OCI-LY3 (cell line): ENCODE data around the gene MRPL3.
"Not testable (repeated sequence)": the region's sequence is repeated elsewhere in the genome, so short reads cannot be mapped to it uniquely, and the experiment has no call there.

Experiments
- H2AFZ ChIP-seq: fragments of 200-600, 300-600 bp; shearing (Covaris generic); 2 replicates; pipeline ENCODE4 v1.6.0; 2014; ENCODE audit warnings: antibody characterized with exemption, low read depth, low read length
- H3K27ac ChIP-seq: fragments of 200-600, 300-600 bp; sonication (generic); 2 replicates; pipeline ENCODE4 v1.5.1; 2014; ENCODE audit warnings: mild to moderate bottlenecking, low read length, moderate library complexity, mixed read lengths
- H3K27me3 ChIP-seq: fragments of 200-600, 300-600 bp; sonication (generic); 2 replicates; pipeline ENCODE4 v1.6.1; 2014; ENCODE audit warnings: low read depth, low read length, mixed read lengths
- H3K36me3 ChIP-seq: fragments of 200-600, 300-600 bp; sonication (generic); replicated peaks from 2 replicates; pipeline ENCODE3; 2014; ENCODE audit warnings: low read depth, low read length, mixed read lengths
- H3K4me1 ChIP-seq: fragments of 300-600, 200-600 bp; sonication (generic); 2 replicates; pipeline ENCODE4 v1.6.1; 2014; ENCODE audit warnings: low read length, mixed read lengths
- H3K4me2 ChIP-seq: fragments of 200-600, 300-600 bp; sonication (generic); 2 replicates; pipeline ENCODE4 v1.6.1; 2014; ENCODE audit warnings: low read length, mixed read lengths
- H3K4me3 ChIP-seq: fragments of 300-600, 200-600 bp; sonication (generic); 2 replicates; pipeline ENCODE4 v1.5.1; 2014; ENCODE audit warnings: antibody characterized with exemption, mild to moderate bottlenecking, low read length, moderate library complexity
- H3K79me2 ChIP-seq: fragments of 300-600, 200-600 bp; shearing (Covaris generic); 2 replicates; pipeline ENCODE4 v1.6.1; 2014; ENCODE audit warnings: mild to moderate bottlenecking, low read length, mixed read lengths
- H3K9ac ChIP-seq: fragments of 300-600, 200-600 bp; shearing (Covaris generic); 2 replicates; pipeline ENCODE4 v1.6.0; 2014; ENCODE audit warnings: mild to moderate bottlenecking, low read length, moderate library complexity
- H3K9me3 ChIP-seq: fragments of 200-600, 300-600 bp; shearing (Covaris generic); 2 replicates; pipeline ENCODE4 v1.6.1; 2014; ENCODE audit warnings: low read length, mixed read lengths; ENCODE audit not compliant: insufficient read depth
- H4K20me1 ChIP-seq: fragments of 200-600, 300-600 bp; sonication (generic); 2 replicates; pipeline ENCODE4 v1.6.1; 2016; ENCODE audit warnings: low read length, mixed read lengths; ENCODE audit not compliant: insufficient read depth
- CTCF ChIP-seq: fragments of 200-600, 300-600 bp; sonication (generic); IDR thresholded peaks from 2 replicates; pipeline ENCODE4 v1.5.1; 2014; ENCODE audit warnings: antibody characterized with exemption, low read length, low read depth
- EZH2phosphoT487 ChIP-seq: fragments of 200-600 bp; shearing (Covaris generic); IDR thresholded peaks from 2 replicates; pipeline ENCODE4 v1.6.1; 2018; ENCODE audit warnings: antibody characterized with exemption, mixed run types, low read depth

Gene MRPL3

GRCh38 chr3:131491775-131492174 is 11.0 kb downstream of the MRPL3 start:
- no peak overlapping the region for H3K4me3 ChIP-seq
- no peaks in the 10 kb centered on the region for H3K27me3 ChIP-seq
- no peaks in the 10 kb centered on the region for H4K20me1 ChIP-seq
- no peak overlapping the region for H2AFZ ChIP-seq
- H3K36me3 ChIP-seq: peaks cover 55% of the 10 kb centered on the region
- H3K9me3 ChIP-seq: no peaks in the 10 kb centered on the region
- H3K27ac ChIP-seq: no peak overlapping the region
- TF ChIP-seq CTCF: no peak
- TF ChIP-seq EZH2phosphoT487: no peak
- no peak overlapping the region for H3K4me2 ChIP-seq
- H3K79me2 ChIP-seq: peaks cover 45% of the 10 kb centered on the region
- H3K4me1 ChIP-seq: no peaks in the 10 kb centered on the region
- no peak overlapping the region for H3K9ac ChIP-seq

GRCh38 chr3:131491084-131491483 is 11.7 kb downstream of the MRPL3 start:
- no peak overlapping the region for H3K9ac ChIP-seq
- H3K4me2 ChIP-seq: no peak overlapping the region
- peaks cover 39% of the 10 kb centered on the region for H3K79me2 ChIP-seq
- H3K27me3 ChIP-seq: no peaks in the 10 kb centered on the region
- TF ChIP-seq CTCF (no peak), EZH2phosphoT487 (no peak)
- no peak overlapping the region for H3K4me3 ChIP-seq
- H3K36me3 ChIP-seq: peaks cover 48% of the 10 kb centered on the region
- H3K4me1 ChIP-seq: no peaks in the 10 kb centered on the region
- no peak overlapping the region for H3K27ac ChIP-seq
- no peaks in the 10 kb centered on the region for H4K20me1 ChIP-seq
- H3K9me3 ChIP-seq: no peaks in the 10 kb centered on the region
- no peak overlapping the region for H2AFZ ChIP-seq

GRCh38 chr3:131486545-131486944 is 16.2 kb downstream of the MRPL3 start:
- H3K9ac ChIP-seq: not testable (repeated sequence)

GRCh38 chr3:131485119-131485518 is 17.7 kb downstream of the MRPL3 start:
- no peak overlapping the region for H3K4me3 ChIP-seq
- TF ChIP-seq CTCF: no peak
- TF ChIP-seq EZH2phosphoT487: no peak
- H3K36me3 ChIP-seq: peaks cover 57% of the 10 kb centered on the region
- peaks cover 26% of the 10 kb centered on the region for H3K79me2 ChIP-seq
- H3K9ac ChIP-seq: no peak overlapping the region
- H4K20me1 ChIP-seq: 0 out of 2 replicates have a peak, but pooled peaks cover 5% of the 10 kb centered on the region
- H3K27ac ChIP-seq: no peak overlapping the region
- H3K9me3 ChIP-seq: no peaks in the 10 kb centered on the region
- H3K4me1 ChIP-seq: no peaks in the 10 kb centered on the region
- H3K4me2 ChIP-seq: no peak overlapping the region
- no peak overlapping the region for H2AFZ ChIP-seq
- no peaks in the 10 kb centered on the region for H3K27me3 ChIP-seq

More at GRCh38 chr3:131486545-131486944, 16.2 kb downstream of the MRPL3 start:
- not testable (repeated sequence) for H3K27ac ChIP-seq, H2AFZ ChIP-seq, H3K4me2 ChIP-seq, H3K27me3 ChIP-seq, H3K4me1 ChIP-seq, H3K9me3 ChIP-seq, H4K20me1 ChIP-seq, H3K4me3 ChIP-seq
- Histone ChIP-seq H3K79me2 (peaks cover 32% of the 10 kb centered on the region), H3K36me3 (peaks cover 61% of the 10 kb centered on the region)
